ENCODE measurements around the gene CLUH.
"Not testable (repeated sequence)": the region's sequence is repeated elsewhere in the genome, so short reads cannot be mapped to it uniquely, and the experiment has no call there.

GRCh38 chr17:2660410-2660809 lies 51.2 kb downstream of the CLUH start:
- TF ChIP-seq CTCF (IDR thresholded peaks at IDR 0.05 in 8 of 11, conservative IDR thresholded peaks at IDR 0.05 in 3 of 11); POLR2A (IDR thresholded peaks at IDR 0.05); POLR2AphosphoS5 (IDR thresholded peaks at IDR 0.05): not testable (repeated sequence)
